22Rv1 (cell line): ENCODE data around the gene ETV3L.

Source experiments
- CTCF ChIP-seq: fragments of 450-650 bp; IDR thresholded peaks from 2 replicates; pipeline ENCODE4 v1.5.1; 2017; ENCODE audit warnings: mild to moderate bottlenecking
- ZFX ChIP-seq: fragments of 450-650 bp; IDR thresholded peaks from 2 replicates; pipeline ENCODE4 v1.6.1; 2017; ENCODE audit warnings: antibody characterized with exemption, borderline replicate concordance

- TF ChIP-seq CTCF (no peak), ZFX (no peak)
Observed at GRCh38 chr1:157088607-157089006, 11.0 kb downstream of the ETV3L start.
